GM18519 (cell line): Measurements from ENCODE around the gene ARHGAP26.

ENCODE experiments used
- ATAC-seq: cut with Tn5 transposase; IDR thresholded peaks from one replicate; pipeline ENCODE4 v1.9.1; 2021; ENCODE audit warnings: mild to moderate bottlenecking, moderate library complexity; ENCODE audit not compliant: unreplicated experiment, low FRiP score

The ARHGAP26 gene

DNA sequence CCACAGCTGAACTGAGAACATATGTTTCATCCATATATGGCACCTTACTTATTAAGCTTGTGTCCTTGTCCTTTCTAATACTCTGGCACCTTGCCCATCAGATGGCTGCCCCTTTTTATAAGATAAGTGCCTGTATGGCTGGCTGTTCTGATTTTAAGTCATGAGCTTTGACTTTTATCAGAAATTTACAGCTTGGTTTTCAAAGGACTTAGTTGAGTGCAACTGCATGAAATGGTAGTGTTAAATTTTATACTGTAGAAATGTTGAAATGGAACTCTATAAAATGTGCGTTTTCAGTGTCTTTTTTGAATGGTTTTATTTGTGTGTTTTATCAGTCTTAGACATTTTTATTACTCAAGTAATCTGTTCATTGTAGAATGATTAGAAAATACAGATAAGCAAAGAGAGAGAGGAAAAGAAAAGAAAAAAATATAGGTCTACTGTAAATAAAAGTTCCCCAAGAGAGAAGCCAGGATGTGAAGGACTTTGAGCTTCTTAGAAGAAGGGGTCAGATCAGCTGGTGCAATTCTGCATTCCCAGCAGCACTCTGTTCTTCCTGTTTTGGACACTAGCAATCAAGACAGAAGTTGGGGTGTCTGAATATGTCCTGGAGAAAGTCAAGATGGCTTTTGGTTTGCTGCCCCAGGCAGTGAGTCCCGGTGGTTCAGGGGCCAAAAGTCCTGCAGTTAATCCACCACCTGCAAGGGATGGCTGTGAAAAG, 38.9 kb downstream of the ARHGAP26 start:
- no peak for ATAC-seq

DNA sequence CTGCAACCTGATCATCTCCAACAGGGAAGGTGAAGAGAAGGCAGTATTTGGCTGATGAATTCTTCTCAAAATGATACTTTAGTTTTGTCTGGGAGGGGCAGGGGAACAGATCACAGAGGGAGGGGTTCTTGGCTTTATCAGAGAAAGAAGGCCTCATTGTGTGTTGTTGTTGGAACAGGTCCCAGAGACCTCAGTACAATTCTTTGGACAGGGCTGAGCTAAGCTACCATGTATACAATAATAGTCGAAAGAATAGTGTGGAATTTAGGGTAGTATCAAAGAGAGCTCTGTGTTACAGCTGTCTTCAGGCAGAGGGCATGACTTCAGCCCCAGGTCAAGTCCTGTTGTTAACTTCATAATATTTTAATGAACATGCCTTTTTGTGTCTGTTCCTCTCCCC, 39.9 kb downstream of the ARHGAP26 start:
- ATAC-seq, result no peak

DNA sequence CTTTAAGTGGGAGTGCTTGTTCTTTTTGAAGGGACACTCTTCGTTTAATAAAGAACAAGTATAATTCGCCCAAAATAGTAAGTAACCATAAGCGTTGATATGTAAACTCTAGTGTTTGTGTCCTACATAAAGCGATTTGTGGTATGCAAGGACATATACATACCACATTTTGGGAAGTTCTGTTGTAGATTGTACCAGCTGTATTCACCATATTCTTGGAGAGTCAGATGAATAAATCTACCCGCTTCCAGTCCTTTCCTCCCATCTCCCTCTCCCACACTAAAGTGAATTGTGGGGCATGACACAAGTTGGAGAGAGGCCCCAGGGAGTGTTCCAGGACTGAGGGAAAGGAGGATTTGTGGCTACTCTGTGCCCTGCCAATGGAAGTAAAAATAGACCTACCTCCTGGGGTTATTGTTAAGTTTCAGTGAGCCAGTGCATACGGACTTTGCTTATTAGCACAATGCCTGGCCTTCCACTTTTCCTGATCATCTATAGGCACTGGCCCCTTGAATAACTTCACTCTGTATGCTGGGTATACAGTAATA, 40.6 kb downstream of the ARHGAP26 start:
- no peak for ATAC-seq

DNA sequence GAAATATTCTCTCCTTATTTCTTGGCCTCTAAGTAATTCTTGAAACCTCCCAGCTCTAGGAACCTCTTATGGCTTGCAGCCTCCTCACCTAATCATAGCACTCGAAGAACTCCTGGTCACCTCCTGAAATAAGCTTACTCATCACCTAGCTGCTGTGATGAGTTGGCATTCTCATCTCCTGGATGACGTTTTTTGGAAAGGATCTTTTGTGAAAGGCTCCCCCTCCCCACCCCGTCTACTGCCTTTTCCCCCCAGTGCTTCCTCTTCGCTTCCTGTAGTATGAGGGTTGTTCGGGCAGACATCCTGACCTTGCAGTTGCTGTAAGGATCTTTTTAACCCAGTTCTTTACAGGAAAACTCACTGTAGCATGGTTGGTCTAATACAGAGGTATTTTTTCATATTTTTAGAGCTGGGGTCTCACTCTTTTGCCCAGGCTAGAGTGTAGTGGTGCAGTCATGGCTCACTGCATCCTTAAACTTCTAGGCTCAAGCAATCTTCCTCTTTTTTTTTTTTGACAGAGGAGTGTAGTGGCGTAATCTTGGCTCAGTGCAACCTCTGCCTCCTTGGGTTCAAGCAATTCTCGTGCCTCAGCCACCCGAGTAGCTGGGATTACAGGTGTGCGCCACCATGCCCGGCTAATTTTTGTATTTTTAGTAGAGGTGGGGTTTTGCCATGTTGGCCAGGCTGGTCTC, 41.8 kb downstream of the ARHGAP26 start:
- ATAC-seq, result no peak

DNA sequence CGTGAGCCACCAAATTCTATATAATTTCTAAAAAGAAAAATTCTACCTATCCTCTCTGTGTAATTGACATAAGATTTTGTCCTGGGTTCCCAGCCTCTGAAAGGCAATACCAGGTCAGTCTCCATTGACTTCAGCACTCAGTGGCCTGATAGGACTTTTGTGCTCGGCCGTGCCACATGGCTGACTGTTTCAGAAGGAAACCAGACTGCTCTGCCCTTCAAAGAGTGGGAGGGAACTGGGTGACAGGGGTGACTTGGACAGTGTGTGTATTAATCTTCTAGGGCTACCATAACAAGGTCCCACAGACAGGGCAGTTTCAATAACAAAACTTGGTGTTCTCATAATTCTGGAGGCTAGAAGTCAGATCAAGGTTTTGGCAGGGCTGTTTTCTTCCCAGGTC, 43.0 kb downstream of the ARHGAP26 start:
- ATAC-seq, result no peak

DNA sequence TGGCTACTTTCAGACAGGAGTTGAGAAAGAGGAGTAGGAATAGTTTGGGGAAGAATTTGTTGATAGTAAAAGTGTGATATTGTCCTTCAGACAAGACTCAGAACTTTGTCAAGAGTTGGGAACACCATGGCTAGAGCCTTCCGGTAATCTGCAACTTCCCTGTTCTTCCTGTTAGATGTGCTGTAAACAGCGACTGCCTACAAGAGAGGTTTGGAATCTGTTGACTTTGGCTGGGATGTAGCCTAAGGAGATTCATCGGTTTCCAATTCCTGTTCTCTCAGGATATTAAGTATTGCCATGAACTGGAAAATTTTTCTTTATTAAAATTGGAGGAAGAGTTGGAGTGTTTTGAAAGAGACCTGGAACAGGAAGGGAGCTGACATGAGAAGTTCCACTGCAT, 43.9 kb downstream of the ARHGAP26 start:
- ATAC-seq, result no peak

DNA sequence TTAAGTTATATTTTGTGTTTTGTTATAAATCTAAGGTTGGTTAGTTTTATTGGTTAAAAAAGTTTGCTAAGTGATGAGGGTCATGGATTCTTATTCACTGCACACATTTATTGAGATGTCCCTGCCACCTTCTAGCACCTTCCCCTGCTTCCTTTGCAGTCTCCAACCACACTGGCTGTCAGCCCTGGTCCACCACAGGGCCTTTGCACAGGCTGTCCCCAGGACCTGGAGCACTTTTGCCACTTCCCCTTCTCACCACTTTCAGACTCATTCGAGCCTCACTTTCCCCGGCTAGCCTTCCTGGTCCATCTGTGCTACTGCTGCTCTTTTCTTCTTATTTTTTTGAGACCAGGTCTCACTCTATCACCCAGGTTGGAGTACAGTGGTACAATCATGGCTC, 45.3 kb downstream of the ARHGAP26 start:
- no peak for ATAC-seq

DNA sequence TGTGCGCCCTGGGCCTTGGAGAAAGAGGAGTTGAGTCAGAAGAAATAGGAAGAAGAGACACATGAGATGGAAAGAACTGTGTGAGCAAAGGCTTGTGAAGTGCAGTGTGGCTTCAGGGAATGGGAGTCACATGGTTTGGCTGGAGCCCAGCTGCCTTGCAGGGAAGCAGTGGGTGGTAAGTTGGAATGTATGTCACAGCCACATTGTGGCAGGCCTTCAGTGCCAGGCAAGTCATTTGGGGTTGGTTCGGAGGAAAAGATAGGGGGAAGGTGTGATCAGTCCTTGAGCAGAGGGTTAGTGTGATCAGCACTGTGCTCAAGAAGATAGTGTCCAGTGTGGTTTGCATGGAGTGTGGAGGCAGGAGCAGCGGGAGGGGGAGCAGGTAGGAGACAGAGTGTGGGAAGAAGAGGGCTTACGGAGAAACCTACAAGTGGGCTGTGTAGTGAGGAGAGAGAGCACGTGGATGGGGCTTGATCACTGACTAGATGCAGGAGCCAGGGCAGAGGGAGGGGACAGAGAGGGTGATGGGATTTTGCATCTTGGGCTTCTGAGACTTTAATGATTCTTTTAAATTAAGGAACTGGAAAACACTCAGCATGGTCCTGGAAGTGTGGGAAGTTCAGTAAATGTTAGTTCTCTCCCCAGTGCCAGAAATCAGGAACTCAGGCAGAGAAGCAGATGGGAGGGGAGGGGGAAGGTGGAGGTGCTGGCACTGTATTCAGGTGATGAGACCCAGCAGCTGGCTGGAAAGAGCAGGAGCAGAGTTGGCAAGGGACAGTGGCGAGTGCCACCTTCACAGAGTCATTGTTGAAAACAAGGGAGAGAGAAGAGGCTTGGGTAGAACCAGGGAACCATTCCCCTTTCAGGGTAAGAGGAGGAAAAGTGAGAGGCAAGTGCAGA, 46.6 kb downstream of the ARHGAP26 start:
- ATAC-seq, result no peak

DNA sequence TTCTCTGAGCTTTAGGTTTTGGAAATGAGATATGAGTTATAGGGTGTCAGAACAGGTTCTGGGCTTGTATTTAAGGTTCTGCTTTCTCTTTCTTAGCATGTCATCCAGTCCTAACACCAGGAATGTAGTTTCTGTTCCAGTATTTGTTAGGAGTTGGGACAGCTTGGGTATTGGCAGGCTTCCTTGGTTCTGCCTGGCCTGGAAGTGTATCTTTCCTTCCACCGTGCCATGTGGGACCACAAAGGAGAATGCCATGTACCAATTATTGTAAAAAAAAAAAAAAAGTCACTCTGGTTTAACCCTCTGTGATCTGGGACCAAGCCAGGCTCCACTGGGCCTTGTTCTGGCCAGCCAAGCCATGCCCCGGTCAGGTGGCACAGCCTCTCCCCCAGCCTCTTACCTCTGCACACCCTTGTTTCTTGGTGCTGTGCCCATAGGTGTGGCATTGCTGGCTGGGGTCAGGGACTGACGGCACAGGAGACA, 47.8 kb downstream of the ARHGAP26 start:
- ATAC-seq, result no peak

DNA sequence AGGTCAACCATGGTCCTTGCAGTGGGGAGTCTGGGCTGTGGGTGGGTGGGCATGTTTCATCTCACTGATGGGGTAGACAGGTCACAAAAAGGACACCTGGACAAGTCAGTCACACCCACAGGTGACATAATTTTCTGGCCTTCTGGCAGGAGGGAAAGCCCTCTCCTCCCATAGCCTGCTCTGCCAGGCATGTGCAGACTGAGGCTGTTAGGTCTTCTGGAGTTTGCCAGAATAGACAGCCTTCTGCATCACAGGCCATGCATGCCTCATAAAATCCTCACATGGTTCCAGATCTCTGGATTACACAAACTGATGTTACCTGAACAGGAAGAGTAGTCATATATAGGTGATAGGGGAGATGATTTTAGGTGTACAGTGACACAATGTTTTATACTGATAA, 49.1 kb downstream of the ARHGAP26 start:
- no peak for ATAC-seq

DNA sequence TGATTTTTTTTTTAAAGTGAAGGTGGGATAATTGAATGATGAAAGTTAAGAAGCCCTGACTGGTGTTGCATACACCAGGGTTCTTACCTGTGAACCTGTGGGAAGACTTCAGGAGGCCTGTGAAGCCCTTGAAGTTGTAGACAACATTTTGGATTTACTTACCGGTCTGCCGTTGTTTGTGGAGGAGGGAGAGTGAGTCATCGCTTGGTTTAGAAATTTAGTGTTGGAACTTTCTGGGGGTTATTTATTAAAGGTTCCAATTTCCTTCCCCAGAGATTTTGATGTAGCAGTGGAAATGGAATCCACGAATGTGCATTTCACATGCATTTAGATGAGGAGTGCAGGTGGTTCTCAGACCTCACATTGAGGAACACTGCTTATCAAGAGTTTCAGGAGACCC, 49.6 kb downstream of the ARHGAP26 start:
- no peak for ATAC-seq

DNA sequence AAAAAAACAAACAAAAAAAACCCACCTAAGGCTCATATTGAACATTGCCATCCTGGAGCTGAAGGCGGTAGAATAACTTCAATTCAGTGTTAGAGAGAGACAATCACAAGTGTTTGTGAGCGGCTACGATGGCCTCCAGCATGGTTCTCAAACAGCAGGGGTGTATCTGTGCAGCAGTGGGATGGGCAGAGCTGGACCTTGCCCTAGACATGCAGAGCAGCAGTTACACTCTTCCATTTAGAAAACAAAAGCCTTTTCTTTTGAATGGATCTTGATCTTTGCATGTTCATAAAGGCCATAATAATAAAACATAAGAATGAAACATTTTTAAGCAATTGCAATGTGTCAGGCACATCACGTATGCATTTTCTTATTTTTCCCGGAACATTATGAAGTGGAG, 50.3 kb downstream of the ARHGAP26 start:
- no peak for ATAC-seq

DNA sequence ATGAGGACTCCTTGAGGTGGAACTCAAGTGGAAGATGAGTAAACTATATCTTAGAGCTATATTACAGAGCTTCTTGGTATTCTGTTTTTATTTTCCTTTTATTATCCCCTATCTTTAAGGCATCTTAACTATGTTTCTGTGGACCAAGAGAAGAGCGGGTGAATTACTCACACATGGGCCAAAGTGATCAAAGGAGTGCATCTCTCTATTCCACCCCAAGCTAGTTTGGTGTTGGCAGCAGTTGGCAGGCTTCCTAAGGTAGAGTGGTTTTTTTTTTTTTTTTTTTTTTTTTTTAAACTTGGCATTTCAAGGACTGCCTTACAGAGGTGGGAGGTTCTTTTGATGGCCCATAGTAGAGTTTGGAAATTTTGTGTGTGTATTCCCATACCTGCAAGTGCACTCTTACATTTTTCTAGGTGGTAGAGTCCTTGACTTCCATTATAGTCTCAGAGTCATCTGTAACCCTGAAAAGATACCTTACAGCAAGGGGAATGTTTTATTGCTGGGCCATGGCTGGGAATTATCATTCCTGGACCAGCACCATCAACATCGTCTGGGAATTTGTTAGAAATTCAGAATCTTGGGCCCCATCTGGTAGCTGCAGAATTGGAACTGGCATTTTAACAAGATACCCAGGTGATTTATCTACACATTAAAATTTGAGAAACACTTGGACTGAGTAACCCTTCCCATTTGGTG, 51.0 kb downstream of the ARHGAP26 start:
- ATAC-seq, result no peak

DNA sequence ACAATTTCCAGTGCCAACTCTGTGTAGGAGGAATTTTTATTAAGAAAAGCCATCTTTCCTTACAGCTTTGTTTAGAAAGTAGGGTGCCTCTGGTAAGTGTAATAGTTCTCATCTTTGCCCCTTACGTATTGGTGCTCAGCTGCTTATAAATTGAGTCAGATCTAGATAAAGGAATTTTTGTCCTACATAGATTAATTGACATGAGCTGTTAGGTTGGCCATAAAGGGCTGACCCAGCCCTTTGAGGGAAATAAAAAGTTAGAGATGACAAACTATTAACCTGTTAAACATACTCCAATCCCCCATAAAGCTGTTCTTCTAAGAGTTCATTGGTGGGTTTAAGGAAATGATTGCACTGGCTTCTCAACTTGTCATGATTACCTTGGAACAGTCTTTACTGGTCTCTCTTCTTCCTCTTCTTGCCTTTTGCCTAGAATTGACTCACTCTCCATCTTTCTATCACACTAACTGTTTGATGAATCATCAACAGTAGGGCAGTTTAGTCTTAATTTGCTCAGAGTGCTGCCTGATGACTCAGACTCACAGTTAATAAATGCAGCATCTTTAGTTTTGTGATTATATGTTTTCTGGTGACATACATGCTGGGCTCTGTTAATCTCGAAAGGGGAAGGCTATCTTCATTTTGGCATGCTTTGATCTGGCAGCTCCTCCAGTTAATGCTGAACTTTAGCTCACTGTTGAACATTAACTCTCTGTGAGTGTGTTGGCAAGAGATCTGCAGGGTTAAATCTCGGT, 51.7 kb downstream of the ARHGAP26 start:
- ATAC-seq, result no peak

DNA sequence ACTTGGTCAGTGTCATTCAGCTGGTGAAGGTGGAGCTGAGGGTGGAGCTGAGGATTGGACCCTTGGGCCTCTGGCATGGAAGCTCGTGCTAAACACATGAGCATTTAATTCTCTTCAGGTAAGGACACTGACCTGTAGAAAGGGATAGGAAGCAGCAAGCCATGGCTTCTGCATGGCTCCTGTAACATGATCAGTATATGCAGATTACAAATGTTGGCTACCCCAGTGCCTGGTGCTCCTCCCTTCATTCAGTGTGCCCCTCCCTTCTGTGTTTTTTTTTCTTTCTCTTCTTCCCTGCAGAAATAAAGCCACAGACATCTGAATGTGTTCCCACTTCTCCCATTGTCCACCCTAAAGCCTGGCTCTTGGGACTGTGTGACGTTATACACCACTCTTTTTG, 52.9 kb downstream of the ARHGAP26 start:
- no peak for ATAC-seq

DNA sequence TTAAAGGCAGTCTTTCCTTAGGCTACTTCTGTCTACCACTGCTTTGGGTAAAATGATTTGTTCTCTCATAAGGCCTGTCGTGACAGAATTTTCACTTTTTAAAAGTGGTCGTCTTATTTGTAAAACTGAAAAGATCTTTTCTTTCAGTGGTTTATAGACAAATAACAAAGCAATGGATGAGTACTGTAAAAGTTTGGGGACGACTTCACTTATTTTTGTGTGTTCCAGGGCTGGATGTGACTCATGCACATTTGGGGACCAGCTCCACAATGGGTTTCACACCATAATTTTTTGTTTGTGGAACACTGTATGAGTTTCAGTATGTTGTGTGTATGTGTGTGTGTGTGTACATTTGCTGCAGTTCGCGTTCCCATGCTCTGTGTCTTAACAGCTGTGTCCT, 53.6 kb downstream of the ARHGAP26 start:
- no peak for ATAC-seq

DNA sequence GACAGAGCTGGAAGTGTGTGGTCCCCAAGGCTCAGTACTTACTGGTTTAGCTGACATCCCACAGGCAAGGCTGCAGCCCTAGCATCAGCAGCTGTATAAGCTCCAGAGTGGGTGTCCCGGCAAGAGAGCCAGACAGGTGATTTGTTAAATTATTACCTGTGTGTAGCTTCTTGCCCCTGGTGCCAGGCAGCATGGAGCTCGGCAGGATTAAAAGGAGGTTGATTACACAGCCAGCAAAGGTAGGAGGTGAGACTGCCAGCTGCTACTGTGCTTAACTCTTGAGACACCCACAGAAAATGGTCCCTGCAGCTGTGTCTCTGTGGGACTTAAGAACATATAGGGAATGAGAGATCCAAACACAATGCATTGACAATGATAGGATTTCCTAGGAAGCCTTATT, 54.2 kb downstream of the ARHGAP26 start:
- no peak for ATAC-seq

DNA sequence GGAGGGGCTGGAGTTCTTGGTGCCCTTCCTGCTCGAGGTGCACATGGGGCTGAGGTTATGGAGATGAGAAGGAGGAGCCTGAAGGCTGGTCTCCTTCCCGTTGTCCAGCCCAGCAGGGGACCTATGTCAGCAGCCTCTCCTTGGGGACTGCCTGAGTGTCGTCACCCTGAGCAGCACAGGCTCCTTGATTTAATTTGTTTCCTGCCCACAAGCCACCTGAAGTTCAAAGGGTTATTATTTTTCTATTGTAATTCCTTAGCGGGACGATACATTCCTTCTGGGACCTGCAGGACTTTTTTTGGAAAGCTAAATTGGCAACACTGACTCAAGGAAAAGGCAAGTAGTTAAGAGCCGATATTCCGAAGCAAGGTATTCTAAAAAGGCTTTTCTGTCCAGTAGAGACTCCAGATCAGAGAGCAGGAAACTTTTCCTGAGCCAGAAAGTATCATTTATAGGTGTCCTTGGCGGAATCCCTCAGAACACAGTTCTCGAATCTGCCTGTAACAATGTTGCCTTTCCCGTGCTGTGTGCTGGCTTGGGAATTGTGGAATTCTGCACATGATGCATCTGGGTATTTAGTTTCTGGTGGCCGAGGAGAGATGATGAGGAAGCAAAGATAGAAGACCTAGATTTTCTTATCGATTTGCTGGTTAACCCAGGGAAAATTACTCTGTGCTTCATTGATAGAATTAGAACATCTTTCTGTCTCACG, 55.4 kb downstream of the ARHGAP26 start:
- no peak for ATAC-seq

DNA sequence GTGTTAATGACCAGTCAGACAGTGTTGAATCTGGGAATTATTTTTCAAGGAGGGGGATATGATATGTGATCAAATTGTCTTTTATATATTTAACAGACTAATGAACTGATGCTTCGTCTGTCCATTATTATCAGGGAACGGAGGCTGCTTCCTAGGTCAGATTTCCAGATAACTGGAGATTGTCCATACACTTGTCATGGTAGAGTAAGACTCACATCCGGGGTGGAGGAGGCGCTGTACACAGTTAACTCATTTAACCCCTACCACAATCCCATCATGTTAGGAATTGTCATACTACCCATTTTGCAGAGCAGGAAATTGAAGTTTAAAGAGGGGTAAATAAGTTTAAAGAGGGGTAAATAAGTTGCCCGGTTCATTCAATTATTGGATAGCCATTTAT, 55.9 kb downstream of the ARHGAP26 start:
- ATAC-seq, result no peak
